LNCaP clone FGC (cell line): Measurements from ENCODE around the gene JAKMIP1.

Source experiments
- DNase-seq: peaks from one replicate; pipeline ENCODE4 v3.0.0-alpha.2; 2011; ENCODE audit warnings: low read depth
- H3K4me3 ChIP-seq: 2 replicates; pipeline ENCODE4 v1.5.1; 2011; ENCODE audit warnings: mild to moderate bottlenecking, low read depth, low read length, control low read depth
- CTCF ChIP-seq: IDR thresholded peaks from 2 replicates; pipeline ENCODE4 v1.5.1; 2012; ENCODE audit warnings: mild to moderate bottlenecking; ENCODE audit not compliant: control insufficient read depth, insufficient read depth; ENCODE audit errors: extremely low read depth

The JAKMIP1 gene

GRCh38 chr4:6121276-6121850 lies 79.0 kb downstream of the JAKMIP1 start:
- H3K4me3 ChIP-seq = no peak overlapping the region
- TF ChIP-seq CTCF = no peak
- DNase-seq = no peak

GRCh38 chr4:6120361-6120760 lies 80.0 kb downstream of the JAKMIP1 start:
- H3K4me3 ChIP-seq = no peak overlapping the region
- no peak for DNase-seq
- no peak for TF ChIP-seq CTCF

- no peak overlapping the region for H3K4me3 ChIP-seq
- TF ChIP-seq CTCF = no peak
- DNase-seq = no peak
Observed at GRCh38 chr4:6119507-6120020, 80.8 kb downstream of the JAKMIP1 start.

- DNase-seq = no peak
- H3K4me3 ChIP-seq = no peak overlapping the region
- TF ChIP-seq CTCF = no peak
Observed at GRCh38 chr4:6118201-6118600, 82.1 kb downstream of the JAKMIP1 start.

- DNase-seq = no peak
- TF ChIP-seq CTCF = no peak
- no peak overlapping the region for H3K4me3 ChIP-seq
Observed at GRCh38 chr4:6116696-6117285, 83.6 kb downstream of the JAKMIP1 start.

- no peak for TF ChIP-seq CTCF
- no peak overlapping the region for H3K4me3 ChIP-seq
- no peak for DNase-seq
Observed at GRCh38 chr4:6115746-6116586, 84.4 kb downstream of the JAKMIP1 start.
